ENCODE results near the gene PHF21B.
"Not testable (repeated sequence)": the region's sequence is repeated elsewhere in the genome, so short reads cannot be mapped to it uniquely, and the experiment has no call there.

Gene PHF21B
- 0 to 0.54 (median 0) reads per million in 4 donors for total RNA-seq

DNA sequence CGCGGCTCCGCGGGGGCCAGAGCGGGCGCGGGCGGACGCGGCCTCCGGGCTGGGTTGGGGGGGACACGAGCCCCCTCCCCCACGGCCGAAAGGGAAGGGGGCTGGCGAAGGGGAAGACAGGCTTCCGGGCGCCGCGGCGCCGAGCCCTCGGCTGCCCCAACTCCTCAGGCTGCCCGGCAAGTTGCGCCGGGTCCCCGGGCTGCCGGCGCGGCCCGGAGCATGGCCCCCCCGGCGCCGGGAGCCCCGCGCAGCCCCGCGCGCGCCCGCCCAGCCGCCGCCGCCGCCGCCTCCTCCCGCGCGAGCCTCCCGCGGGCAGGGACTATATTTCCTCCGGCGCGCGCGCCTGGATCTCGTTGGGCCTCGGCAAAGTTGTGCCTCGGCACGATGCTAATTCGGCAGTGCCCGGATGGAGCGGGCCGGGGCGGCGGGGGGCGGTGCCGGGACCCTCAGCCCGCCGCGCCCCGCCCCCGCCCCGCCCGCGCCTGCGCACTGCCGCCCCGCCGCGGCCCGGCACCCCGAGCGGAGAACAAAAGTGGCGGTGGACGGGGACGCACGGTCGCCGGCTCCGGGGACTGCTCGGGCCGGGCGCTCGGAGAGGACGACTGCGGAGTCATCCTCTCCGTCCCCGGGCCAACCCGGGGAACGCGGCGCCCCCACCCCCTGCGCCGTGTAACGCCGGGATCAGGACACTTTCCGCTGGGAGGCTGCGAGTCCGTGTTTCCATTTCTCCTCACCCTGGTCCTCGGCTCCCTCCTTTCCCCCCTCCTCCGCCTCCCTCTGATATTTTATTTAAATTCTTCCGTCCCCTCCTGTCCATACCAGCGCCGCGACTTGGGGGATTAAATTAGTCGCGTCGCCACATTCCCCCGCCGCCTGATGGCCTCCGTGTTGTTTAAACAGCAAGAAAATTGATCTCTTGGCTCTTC, at the start of gene PHF21B:
Gene PHF21B (minus strand): TSS at position 400 of the 926 bp plus-strand sequence. CDS start 456 bp downstream, outside the sequence.
- DNase-seq = no peak

GRCh38 chr22:45059296-45059695, 49.5 kb upstream of the PHF21B start:
- DNase-seq = no peak

DNA sequence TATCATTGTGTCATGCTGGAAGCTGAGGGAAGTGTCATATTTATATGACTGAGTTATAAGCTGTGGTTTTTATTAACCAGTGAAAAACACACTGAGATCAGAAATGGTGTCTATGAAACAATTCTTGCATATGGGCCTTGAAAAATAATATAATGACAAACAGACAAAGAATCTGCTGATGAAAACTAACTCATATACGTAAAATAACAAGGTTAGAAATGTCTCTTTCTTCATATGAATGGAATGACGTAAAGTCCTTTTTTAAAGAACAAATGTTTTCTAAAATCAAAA, 48.8 kb upstream of the PHF21B start:
- DNase-seq = no peak

- no peak for DNase-seq
Measured at GRCh38 chr22:45055936-45056335, 46.1 kb upstream of the PHF21B start.

GRCh38 chr22:45053571-45053970, 43.8 kb upstream of the PHF21B start:
- no peak for DNase-seq

DNA sequence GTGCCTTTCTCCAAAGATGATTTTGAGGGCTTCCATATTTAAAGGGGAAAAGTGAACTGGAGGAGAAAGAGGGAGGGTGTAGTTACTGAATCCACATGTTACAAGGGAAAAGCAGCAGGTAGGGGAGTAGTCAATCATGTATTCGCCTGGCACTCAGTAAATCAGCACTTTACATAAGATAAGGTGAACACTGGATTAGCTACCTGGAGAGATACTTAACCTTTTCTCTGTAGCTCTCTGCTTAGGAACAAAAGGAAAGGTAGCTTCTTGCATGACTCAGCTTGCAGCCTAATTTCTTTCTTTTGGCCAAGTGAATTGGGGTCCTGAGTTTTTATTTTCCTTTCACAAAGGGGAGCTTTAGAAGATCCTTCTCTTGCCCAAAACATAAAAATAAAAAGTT, 43.3 kb upstream of the PHF21B start:
- no peak for DNase-seq

GRCh38 chr22:45052665-45053064, 42.9 kb upstream of the PHF21B start:
- not testable (repeated sequence) for DNase-seq

DNA sequence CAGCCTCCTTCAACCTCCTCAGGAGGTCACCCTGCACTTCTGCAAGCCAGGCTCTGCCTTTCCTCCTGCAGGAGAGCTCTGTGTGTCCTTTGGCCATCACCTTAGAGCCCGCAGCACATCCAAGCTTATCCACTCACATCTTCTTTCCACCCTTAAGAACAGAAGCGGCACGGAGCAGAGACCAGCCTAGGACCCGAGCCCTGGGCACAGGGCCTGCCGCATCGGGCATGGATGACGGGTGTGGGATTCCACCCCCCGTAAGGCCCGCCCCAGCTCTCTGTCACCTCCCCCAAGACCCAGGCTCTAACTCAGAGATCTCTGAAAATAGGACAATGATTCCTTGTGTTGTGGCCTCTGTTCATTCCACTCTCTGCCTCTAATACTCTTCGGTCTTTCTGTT, 42.1 kb upstream of the PHF21B start:
- no peak for DNase-seq

GRCh38 chr22:45051419-45051818, 41.6 kb upstream of the PHF21B start:
- DNase-seq = no peak

- DNase-seq = no peak
Measured at GRCh38 chr22:45047260-45047659, 37.5 kb upstream of the PHF21B start.

DNA sequence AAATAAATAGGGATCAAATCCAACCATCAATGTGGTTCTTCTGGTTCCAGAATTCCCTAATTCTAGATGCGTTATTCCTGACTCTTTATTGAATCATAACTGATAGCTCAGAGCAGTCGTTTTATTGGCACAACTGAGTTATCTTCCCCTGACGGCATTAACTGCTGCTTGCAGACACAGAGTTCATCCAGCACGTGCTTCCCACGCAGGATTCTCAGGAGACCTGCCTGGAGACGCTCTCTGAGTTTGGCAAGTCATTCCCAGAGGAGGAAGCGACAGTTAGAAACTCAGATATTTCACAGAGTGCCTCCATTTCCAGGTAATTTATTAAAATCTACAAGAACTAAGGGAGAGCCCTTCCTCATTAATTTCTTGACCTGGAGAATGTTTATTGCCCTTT, 35.4 kb upstream of the PHF21B start:
- DNase-seq = no peak

DNA sequence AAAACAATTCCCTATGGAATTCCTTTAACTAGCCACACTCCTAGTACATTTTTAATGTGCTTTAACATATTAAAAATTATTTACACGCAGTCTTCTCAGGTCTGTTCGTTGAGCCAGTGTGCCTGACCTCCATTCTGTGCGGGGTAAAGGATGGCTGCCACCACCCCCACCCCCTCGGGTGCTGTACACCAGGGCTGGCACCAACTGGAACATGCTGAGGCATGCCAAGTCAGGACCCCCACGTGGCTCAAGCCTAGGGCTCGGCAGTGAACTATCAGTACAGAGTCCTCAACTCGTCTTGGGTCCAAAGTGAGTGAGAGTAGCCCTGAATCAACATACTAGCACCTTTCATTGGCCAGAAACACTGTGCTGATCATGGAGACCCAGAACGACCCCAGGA, 32.5 kb upstream of the PHF21B start:
- DNase-seq = no peak

- no peak for DNase-seq
Measured at GRCh38 chr22:45039133-45039532, 29.3 kb upstream of the PHF21B start.

DNA sequence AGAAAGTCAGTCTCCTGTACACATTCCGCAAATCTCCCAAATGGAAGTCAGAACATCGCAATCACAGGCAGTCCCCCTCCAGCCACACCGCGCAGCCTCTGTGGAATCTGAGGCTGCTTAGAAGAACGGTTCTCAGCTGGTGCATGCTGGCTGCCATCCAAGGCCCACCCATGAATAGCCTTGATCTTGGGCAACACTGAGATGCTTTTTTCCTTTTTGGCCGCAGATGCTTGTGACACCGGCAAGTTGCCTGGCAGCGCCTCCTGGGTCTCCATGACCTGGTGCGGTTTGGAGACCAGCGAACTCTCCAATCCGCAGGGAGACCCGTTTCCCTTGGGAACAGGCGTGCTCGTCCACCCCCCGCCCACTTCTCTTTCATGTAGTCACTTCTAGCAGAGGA, 26.3 kb upstream of the PHF21B start:
- no peak for DNase-seq

DNA sequence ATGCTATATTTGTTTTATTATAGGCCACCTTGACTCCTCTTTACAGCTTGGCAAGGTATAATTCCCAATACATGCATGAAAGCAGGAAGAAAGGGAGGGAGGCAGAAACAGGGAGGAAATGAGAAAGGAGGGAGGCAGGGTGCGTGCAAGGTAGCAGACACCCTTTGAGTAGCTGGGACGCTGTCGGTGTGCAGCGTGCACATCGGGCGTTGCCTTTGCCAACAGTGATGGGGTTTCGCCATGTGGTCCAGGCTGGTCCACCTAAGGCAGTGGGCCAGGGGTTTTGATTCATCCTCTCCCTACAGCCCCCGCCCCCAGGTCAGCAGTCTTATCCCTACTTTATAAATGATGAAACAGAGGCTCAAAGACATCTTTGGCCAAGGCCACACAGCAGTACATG, 25.0 kb upstream of the PHF21B start:
- no peak for DNase-seq

DNA sequence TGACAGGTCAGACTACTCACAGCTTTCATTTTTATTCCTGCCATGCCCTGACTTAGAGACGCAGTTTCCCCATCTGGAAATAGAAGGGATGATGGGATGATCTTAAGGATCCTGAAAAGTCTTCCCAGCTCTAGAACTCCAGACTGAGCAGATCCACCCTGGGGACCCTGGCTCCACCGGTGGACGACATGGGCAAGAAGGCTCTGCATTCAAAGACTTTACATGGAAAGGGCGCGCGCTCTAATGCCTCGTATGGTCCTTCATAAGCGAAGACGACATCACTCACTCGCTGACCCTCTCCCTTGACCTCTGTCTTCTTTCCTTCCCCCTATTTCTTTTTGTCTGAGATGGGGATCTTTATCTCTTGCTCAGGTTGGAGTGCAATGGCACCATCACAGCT, 24.4 kb upstream of the PHF21B start:
- DNase-seq = no peak

DNA sequence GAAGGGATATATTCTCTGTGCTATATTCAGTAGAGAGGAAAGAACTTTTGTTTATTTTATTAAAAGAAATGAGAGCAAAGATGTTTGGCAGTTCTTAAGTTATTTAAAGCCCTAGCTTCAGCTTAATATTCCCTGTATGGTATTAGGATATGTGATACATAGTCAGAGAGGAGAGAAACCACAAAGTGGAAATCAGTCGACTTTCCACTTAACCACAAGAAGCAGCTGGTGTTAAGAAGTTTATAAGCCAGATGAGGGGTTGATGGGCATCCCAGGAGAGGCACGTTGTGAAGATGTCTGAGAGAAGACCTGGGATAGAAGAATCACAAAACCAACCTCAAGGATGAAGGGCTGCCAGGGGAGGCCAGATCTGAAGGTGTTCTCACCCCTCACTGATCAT, 23.3 kb upstream of the PHF21B start:
- no peak for DNase-seq

DNA sequence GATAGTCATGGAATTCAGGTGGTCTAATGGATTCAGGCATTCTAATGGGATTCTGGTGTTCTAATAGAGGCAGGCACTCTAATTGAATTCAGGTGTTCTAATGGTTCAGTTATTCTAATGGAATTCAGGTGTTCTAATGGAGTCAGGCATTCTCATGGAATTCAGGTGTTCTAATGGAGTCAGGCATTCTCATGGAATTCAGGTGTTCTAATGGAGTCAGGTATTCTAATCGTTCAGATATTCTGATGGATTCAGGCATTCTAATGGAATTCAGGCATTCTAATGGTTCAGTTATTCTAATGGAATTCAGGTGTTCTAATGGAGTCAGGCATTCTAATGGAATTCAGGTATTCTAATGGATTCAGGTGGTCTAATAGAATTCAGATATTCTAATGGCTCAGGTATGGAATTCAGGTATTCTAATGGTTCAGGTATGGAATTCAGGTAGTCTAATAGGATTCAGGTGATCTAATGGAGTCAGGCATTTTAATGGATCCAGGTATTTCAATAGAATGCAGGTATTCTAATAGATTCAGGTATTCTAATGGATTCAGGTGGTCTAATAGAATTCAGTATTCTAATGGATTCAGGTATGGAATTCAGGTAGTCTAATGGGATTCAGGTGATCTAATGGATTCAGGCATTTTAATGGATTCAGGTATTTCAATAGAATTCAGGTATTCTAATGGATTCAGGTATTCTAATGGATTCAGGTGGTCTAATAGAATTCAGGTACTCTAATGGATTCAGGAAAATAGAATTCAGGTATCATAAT, 22.0 kb upstream of the PHF21B start:
- DNase-seq = no peak

DNA sequence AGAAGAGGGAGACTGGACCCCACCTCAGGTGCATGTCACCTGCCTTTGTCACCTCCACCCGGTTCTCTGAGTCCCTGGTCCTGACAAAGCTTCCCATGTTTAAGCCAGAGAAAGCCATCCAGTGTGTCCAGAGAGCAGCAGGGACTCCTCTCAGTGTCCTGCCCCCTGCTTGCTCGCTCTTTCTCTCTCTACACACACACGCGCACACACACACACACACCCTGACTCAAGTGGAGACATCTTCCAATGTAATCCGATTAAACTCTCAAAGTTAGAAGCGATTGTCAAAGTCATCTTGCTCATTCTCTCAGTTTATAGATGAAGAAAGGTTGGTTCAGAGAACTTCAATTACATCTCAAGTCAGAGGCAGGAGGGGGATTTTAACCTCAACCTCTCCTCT, 19.7 kb upstream of the PHF21B start:
- DNase-seq = no peak

DNA sequence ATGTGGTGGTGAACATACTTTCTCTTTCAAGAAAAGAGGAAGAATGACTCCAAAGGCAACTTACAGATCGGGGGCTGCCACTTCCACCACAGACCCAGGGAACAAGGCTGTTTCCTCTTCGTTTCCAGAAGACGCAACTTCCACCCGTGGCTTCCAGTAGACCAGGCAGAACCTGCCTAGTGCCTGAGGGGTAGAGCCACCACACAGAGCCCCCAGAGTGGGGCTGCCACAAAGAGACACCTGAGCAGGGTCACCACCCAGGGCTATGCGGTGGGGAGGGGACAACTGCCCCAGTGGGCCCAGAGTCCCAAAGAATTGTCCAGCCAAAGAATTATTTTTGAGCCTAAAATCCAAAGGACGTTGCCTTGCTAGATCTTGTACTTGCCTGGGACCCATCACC, 16.7 kb upstream of the PHF21B start:
- DNase-seq = no peak

GRCh38 chr22:45023431-45023830, 13.6 kb upstream of the PHF21B start:
- no peak for DNase-seq

DNA sequence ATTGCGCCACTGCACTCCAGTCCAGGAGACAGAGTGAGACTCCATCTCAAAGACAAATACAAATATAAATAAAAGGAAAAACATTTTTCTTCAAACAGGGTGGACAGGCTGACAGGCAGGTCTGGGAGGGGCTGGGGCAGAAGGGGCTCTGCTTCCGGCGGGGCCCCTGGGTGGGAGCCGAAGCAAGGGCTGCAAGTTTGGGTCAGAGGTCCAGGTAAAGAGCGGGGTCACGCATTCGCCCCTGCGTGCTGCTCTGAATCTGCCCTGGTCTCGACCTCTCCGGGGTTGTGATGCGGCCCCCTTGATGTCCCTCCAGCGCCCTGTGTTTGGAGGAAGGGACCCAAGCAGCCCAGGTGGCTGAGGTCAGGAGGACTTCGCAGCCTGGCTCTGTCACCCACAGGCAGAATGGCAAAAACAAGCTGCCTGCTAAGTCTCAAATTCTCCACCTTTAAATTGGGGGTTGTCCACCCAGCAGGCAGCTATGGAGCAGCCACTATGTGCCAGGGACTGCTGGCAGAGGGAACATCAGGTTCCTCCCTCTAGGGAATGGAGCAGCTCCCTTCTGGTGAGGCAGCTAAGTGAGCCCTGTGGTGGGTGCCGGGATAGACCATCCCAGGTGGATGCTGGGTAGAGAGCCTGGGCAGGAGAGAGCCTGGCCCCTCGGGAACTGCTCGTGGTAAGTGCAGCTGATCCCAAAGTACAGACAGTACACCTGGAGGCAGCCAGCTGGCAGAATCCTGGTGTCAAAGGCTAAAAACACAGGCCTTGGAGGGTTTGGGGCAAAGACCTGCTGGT, 10.3 kb upstream of the PHF21B start:
- no peak for DNase-seq

DNA sequence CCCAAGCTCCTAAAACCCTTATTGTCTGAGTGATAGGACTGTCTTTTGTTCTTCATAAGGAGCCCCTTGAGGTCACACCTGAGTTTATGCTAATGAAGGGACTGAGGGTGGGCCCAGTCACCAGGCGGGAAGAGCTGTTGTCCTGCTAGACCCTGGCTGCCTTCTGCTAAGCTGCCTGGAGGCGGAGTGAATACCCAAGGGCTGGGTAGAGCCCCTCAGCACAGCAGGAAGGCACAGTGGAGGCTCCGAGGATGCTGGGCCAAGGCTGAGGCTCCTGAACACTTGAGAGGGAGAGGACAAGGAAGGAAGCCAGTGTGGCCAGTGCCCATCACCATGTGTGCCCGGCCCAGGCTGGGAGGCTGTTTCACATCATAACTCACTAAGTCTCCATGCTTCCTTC, 4.8 kb upstream of the PHF21B start:
- DNase-seq = no peak

Measured in T-helper 1 cell (primary cell).